WTC11 (cell line): ENCODE data around the gene MEIS2. TPM values are rescaled to one million over a fixed set of nuclear protein-coding genes. Genes with fewer than 3 reads are reported as not detected.

Experiments
- ATAC-seq: fragments of 200-7000 bp; cut with Tn5 transposase; 2 replicates; pipeline ENCODE4 v1.10.0; 2021; ENCODE audit warnings: mild to moderate bottlenecking, moderate library complexity
- CTCF ChIA-PET: fragments of 300-600 bp; sonication (Branson Sonifier 250); formaldehyde crosslinking; loops from one replicate; lab custom pipeline; 2021; ENCODE audit warnings: antibody characterized with exemption; lab: Charles Lee
- POLR2A ChIA-PET: fragments of 350-600 bp; sonication (Branson Sonifier 250); formaldehyde crosslinking; loops from one replicate; lab custom pipeline; 2021; ENCODE audit warnings: antibody characterized with exemption; lab: Charles Lee
- DNase-seq: peaks from one replicate; pipeline ENCODE4 v3.0.0; 2021; ENCODE audit warnings: low spot score
- H3K27ac Mint-ChIP-seq: 2 replicates; pipeline ENCODE4 v1.8.0; 2021; ENCODE audit warnings: mixed read lengths
- H3K27me3 Mint-ChIP-seq: 2 replicates; pipeline ENCODE4 v1.8.0; 2021; ENCODE audit warnings: low read depth, mild to moderate bottlenecking, moderate library complexity, mixed read lengths
- H3K36me3 Mint-ChIP-seq: 2 replicates; pipeline ENCODE4 v1.8.0; 2021; ENCODE audit warnings: mixed read lengths
- H3K4me1 Mint-ChIP-seq: 2 replicates; pipeline ENCODE4 v1.8.0; 2022; ENCODE audit warnings: mixed read lengths
- H3K4me3 Mint-ChIP-seq: 2 replicates; pipeline ENCODE4 v1.8.0; 2021; ENCODE audit warnings: mild to moderate bottlenecking, moderate library complexity, mixed read lengths
- H3K9me3 Mint-ChIP-seq: 2 replicates; pipeline ENCODE4 v1.8.0; 2021; ENCODE audit warnings: mixed read lengths
- FOXJ3 ChIP-seq: sonication (generic); formaldehyde crosslinking; IDR thresholded peaks from 2 replicates; pipeline ENCODE4 v1.9.0; 2021; ENCODE audit warnings: missing genetic modification reagents, mild to moderate bottlenecking, borderline replicate concordance
- GTF2I ChIP-seq: fragments of 250-450 bp; sonication (Bioruptor Pico); conservative IDR thresholded peaks from 2 replicates; pipeline ENCODE4 v1.4.0; 2021; ENCODE audit warnings: mild to moderate bottlenecking
- MYBL2 ChIP-seq: sonication (generic); formaldehyde crosslinking; IDR thresholded peaks from 2 replicates; pipeline ENCODE4 v1.8.1; 2023; ENCODE audit warnings: mild to moderate bottlenecking, moderate library complexity, missing genetic modification reagents
- NFATC4 ChIP-seq: fragments of 250-450 bp; sonication (Bioruptor Pico); IDR thresholded peaks from 2 replicates; pipeline ENCODE4 v1.9.0; 2021; ENCODE audit warnings: mild to moderate bottlenecking
- NR2C2 ChIP-seq: sonication (generic); formaldehyde crosslinking; IDR thresholded peaks from 2 replicates; pipeline ENCODE4 v1.8.0; 2022; ENCODE audit warnings: mild to moderate bottlenecking, missing genetic modification reagents
- OVOL2 ChIP-seq: fragments of 250-450 bp; sonication (Bioruptor Pico); IDR thresholded peaks from 2 replicates; pipeline ENCODE4 v1.9.0; 2021; ENCODE audit warnings: mild to moderate bottlenecking, borderline replicate concordance
- SMAD3 ChIP-seq: sonication (generic); formaldehyde crosslinking; IDR thresholded peaks from 2 replicates; pipeline ENCODE4 v1.8.0; 2022; ENCODE audit warnings: missing genetic modification reagents, mild to moderate bottlenecking, borderline replicate concordance
- TEAD1 ChIP-seq: sonication (generic); formaldehyde crosslinking; IDR thresholded peaks from 2 replicates; pipeline ENCODE4 v1.8.0; 2022; ENCODE audit warnings: mild to moderate bottlenecking, missing genetic modification reagents
- ZNF219 ChIP-seq: sonication (generic); formaldehyde crosslinking; IDR thresholded peaks from 2 replicates; pipeline ENCODE4 v1.8.0; 2023; ENCODE audit warnings: missing genetic modification reagents, mild to moderate bottlenecking, borderline replicate concordance
- ZNF317 ChIP-seq: sonication (generic); formaldehyde crosslinking; IDR thresholded peaks from 2 replicates; pipeline ENCODE4 v1.8.1; 2023; ENCODE audit warnings: low read depth, mild to moderate bottlenecking, moderate library complexity, missing genetic modification reagents, borderline replicate concordance
- ZNF423 ChIP-seq: fragments of 250-450 bp; sonication (Bioruptor Pico); IDR thresholded peaks from 2 replicates; pipeline ENCODE4 v2.1.2; 2022; ENCODE audit warnings: mild to moderate bottlenecking, moderate library complexity
- total RNA-seq: library from RNA; stranded (reverse); gene quantifications from 3 replicates; pipeline ENCODE4 v1.2.3, GENCODE V29; 2021
- TF ChIP-seq, protein P1 (sequence below): sonication (generic); formaldehyde crosslinking; IDR thresholded peaks from 2 replicates; pipeline ENCODE4 v1.8.0; 2023; ENCODE audit warnings: missing genetic modification reagents, mild to moderate bottlenecking, borderline replicate concordance
- TF ChIP-seq, protein P2 (sequence below): sonication (generic); formaldehyde crosslinking; IDR thresholded peaks from 2 replicates; pipeline ENCODE4 v1.8.1; 2023; ENCODE audit warnings: mild to moderate bottlenecking, missing genetic modification reagents
- TF ChIP-seq, protein P3 (sequence below): sonication (generic); formaldehyde crosslinking; IDR thresholded peaks from 2 replicates; pipeline ENCODE4 v1.8.1; 2022; ENCODE audit warnings: mild to moderate bottlenecking, moderate library complexity, missing genetic modification reagents
- TF ChIP-seq, protein P4 (sequence below): fragments of 250-450 bp; sonication (Bioruptor Pico); IDR thresholded peaks from 2 replicates; pipeline ENCODE4 v2.1.2; 2022; ENCODE audit warnings: mild to moderate bottlenecking, moderate library complexity

Gene MEIS2
- total RNA-seq, 1 experiment from 2014 or later = 0.57 TPM

DNA sequence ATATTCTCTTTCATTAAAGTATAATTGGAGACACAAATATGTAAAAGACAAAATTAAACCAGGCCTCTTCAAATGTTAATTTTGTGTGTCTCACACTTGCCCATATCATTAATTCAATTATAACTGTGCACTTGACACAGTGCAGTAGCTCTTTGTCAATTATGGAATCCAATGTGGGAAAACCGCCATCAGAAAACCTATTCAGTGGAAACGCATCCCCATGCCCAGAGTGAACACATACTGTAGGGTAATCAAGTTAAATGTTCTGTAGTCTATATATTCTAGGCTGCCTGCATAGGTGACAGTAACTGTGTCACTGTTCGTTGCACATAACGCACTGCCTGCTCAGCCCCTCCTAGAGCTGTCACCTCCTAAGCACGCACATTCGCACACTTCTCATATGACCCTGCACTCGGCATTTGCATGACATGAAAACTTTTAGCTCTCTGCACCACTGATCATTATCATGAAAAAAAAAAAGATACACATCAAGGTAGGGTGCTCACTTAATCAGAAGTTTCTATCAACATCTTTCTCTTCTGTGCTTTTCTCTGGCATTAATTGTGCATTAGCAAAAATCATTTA, 63.2 kb downstream of the MEIS2 start:
- CTCF ChIA-PET = interaction anchor here (2.1 kb wide), 1 partner anchor 9 kb away, joined by 6 read pairs; no protein-coding TSS in a partner anchor
- no peaks in the 10 kb centered on the region for H3K36me3 Mint-ChIP-seq
- no peak overlapping the region for H3K4me3 Mint-ChIP-seq
- ATAC-seq (no peak), DNase-seq (no peak)
- H3K27me3 Mint-ChIP-seq = no peaks in the 10 kb centered on the region; the same call in 1 of the 2 replicates
- no peak overlapping the region for H3K27ac Mint-ChIP-seq
- TF ChIP-seq, protein P1, sequence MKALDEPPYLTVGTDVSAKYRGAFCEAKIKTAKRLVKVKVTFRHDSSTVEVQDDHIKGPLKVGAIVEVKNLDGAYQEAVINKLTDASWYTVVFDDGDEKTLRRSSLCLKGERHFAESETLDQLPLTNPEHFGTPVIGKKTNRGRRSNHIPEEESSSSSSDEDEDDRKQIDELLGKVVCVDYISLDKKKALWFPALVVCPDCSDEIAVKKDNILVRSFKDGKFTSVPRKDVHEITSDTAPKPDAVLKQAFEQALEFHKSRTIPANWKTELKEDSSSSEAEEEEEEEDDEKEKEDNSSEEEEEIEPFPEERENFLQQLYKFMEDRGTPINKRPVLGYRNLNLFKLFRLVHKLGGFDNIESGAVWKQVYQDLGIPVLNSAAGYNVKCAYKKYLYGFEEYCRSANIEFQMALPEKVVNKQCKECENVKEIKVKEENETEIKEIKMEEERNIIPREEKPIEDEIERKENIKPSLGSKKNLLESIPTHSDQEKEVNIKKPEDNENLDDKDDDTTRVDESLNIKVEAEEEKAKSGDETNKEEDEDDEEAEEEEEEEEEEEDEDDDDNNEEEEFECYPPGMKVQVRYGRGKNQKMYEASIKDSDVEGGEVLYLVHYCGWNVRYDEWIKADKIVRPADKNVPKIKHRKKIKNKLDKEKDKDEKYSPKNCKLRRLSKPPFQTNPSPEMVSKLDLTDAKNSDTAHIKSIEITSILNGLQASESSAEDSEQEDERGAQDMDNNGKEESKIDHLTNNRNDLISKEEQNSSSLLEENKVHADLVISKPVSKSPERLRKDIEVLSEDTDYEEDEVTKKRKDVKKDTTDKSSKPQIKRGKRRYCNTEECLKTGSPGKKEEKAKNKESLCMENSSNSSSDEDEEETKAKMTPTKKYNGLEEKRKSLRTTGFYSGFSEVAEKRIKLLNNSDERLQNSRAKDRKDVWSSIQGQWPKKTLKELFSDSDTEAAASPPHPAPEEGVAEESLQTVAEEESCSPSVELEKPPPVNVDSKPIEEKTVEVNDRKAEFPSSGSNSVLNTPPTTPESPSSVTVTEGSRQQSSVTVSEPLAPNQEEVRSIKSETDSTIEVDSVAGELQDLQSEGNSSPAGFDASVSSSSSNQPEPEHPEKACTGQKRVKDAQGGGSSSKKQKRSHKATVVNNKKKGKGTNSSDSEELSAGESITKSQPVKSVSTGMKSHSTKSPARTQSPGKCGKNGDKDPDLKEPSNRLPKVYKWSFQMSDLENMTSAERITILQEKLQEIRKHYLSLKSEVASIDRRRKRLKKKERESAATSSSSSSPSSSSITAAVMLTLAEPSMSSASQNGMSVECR = no peak
- no peak for TF ChIP-seq NR2C2 (CRISPR knock-in tag)
- TF ChIP-seq, protein P2, sequence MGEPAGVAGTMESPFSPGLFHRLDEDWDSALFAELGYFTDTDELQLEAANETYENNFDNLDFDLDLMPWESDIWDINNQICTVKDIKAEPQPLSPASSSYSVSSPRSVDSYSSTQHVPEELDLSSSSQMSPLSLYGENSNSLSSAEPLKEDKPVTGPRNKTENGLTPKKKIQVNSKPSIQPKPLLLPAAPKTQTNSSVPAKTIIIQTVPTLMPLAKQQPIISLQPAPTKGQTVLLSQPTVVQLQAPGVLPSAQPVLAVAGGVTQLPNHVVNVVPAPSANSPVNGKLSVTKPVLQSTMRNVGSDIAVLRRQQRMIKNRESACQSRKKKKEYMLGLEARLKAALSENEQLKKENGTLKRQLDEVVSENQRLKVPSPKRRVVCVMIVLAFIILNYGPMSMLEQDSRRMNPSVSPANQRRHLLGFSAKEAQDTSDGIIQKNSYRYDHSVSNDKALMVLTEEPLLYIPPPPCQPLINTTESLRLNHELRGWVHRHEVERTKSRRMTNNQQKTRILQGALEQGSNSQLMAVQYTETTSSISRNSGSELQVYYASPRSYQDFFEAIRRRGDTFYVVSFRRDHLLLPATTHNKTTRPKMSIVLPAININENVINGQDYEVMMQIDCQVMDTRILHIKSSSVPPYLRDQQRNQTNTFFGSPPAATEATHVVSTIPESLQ = no peak
- no peak for TF ChIP-seq TEAD1 (CRISPR knock-in tag)
- no peak for TF ChIP-seq OVOL2 (CRISPR knock-in tag)
- no peak for TF ChIP-seq SMAD3 (CRISPR knock-in tag)
- TF ChIP-seq MYBL2 = no peak
- TF ChIP-seq, protein P3, sequence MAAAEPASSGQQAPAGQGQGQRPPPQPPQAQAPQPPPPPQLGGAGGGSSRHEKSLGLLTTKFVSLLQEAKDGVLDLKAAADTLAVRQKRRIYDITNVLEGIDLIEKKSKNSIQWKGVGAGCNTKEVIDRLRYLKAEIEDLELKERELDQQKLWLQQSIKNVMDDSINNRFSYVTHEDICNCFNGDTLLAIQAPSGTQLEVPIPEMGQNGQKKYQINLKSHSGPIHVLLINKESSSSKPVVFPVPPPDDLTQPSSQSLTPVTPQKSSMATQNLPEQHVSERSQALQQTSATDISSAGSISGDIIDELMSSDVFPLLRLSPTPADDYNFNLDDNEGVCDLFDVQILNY (CRISPR knock-in tag) = no peak
- TF ChIP-seq ZNF219 (CRISPR knock-in tag) = no peak
- TF ChIP-seq NFATC4 = no peak
- TF ChIP-seq, protein P4, sequence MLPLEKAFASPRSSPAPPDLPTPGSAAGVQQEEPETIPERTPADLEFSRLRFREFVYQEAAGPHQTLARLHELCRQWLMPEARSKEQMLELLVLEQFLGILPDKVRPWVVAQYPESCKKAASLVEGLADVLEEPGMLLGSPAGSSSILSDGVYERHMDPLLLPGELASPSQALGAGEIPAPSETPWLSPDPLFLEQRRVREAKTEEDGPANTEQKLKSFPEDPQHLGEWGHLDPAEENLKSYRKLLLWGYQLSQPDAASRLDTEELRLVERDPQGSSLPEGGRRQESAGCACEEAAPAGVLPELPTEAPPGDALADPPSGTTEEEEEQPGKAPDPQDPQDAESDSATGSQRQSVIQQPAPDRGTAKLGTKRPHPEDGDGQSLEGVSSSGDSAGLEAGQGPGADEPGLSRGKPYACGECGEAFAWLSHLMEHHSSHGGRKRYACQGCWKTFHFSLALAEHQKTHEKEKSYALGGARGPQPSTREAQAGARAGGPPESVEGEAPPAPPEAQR = no peak
- H3K9me3 Mint-ChIP-seq = no peaks in the 10 kb centered on the region
- POLR2A ChIA-PET = no interaction called here
- peaks cover 35% of the 10 kb centered on the region for H3K4me1 Mint-ChIP-seq

DNA sequence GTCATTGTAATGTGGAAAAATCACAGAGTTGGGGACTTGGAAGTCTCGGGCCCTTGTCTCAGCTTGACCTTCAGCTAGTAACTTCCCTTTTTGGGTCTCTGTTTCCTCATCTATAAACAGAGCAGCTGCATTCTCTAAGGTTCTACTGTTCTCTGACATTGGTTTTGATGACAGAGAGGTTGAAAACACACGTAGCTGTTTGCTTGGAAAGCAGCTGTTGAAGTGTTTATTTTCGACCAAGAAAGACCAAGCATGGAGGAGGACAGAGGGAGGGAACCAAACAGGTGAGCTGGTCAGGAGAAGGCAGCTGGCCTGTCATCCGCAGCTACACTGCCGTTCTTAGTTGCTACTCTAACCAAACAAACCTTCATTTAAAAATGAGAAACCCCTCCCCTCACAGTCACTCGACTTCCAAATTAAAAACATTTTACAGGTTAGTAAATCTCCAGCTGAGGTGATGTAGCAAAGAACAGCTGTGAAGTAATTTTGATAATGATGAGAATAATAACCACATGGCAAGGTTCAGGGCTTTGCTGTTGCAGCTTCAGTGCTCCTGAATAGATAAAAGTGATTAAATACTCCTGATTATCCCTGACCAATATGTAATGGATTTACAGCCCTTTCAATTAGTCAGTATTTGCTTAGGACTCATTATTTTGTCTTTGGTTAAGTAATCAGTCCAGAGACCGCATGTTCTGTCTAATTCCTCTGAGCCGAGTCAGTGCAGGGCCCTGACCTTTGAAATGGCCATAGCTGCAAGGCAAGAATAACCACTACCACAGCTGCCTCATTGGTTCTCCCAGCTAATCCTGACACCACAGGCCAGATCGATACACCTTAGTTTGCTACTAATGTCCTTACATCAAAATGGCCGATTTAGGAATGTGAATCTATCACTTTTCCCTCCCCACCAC, 65.3 kb downstream of the MEIS2 start:
- no peak for ATAC-seq
- POLR2A ChIA-PET = interaction anchor here (0.6 kb wide), 1 partner anchor 126 kb away, joined by 4 read pairs; no protein-coding TSS in a partner anchor
- DNase-seq = no peak
- TF ChIP-seq FOXJ3 = no peak
- TF ChIP-seq GTF2I (CRISPR knock-in tag) = no peak
- TF ChIP-seq NFATC4 = no peak
- no peak for TF ChIP-seq ZNF317
- no peak for TF ChIP-seq ZNF423 (CRISPR knock-in tag)
- Mint-ChIP-seq H3K36me3 (no peaks in the 10 kb centered on the region), H3K9me3 (no peaks in the 10 kb centered on the region), H3K4me3 (no peak overlapping the region), H3K27me3 (no peaks in the 10 kb centered on the region), H3K27ac (no peak overlapping the region), H3K4me1 (peaks cover 38% of the 10 kb centered on the region)
- CTCF ChIA-PET = interaction anchor here (1.5 to 2.1 kb wide), 2 partner anchors 11 to 48 kb away, joined by 3 to 6 read pairs; no protein-coding TSS in a partner anchor
